ENCODE data around the gene CRACDL. TPM values are rescaled to one million over a fixed set of nuclear protein-coding genes. Genes with fewer than 3 reads are reported as not detected.

CRACDL gene
- total RNA-seq, 4 donors from 2014 or later = 5.2 to 10.6 (median 8.1) TPM

- intact Hi-C loops (cut with DNase I) = no loop called here
- Histone ChIP-seq H3K36me3 (no peaks in the 10 kb centered on the region), H3K27ac (no peak overlapping the region), H3K27me3 (no peaks in the 10 kb centered on the region), H3K4me1 (no peaks in the 10 kb centered on the region), H3K4me3 (replicated peaks in 1 of 3) (no peak overlapping the region), H3K9me3 (no peaks in the 10 kb centered on the region)
- 74 to 85% methylated on average over 4 to 5 of the region's 5 CpGs for WGBS, 2 donors
- TF ChIP-seq CTCF (IDR thresholded peaks at IDR 0.05) (no peak), POLR2A (IDR thresholded peaks at IDR 0.05) (no peak)
- no peak for DNase-seq
These were observed 107.1 kb downstream of the CRACDL start for GRCh38 chr2:98828793-98829371.

GRCh38 chr2:98828369-98828744 lies 107.7 kb downstream of the CRACDL start:
- no peak for DNase-seq
- TF ChIP-seq POLR2A (IDR thresholded peaks at IDR 0.05) (no peak), CTCF (IDR thresholded peaks at IDR 0.05) (no peak)
- Histone ChIP-seq H3K36me3 (no peaks in the 10 kb centered on the region), H3K4me3 (replicated peaks in 1 of 3) (no peak overlapping the region), H3K27ac (no peak overlapping the region), H3K4me1 (no peaks in the 10 kb centered on the region), H3K9me3 (no peaks in the 10 kb centered on the region), H3K27me3 (no peaks in the 10 kb centered on the region)
- intact Hi-C loops (cut with DNase I) = no loop called here
- 92 to 94% methylated on average over 7 of the region's 7 CpGs for WGBS, 2 donors

- H3K27ac ChIP-seq = no peak overlapping the region
- 85% methylated on average over 11 of the region's 11 CpGs for WGBS, 2 donors
- no peak for TF ChIP-seq POLR2A (IDR thresholded peaks at IDR 0.05)
- TF ChIP-seq CTCF (IDR thresholded peaks at IDR 0.05) = no peak
- no peaks in the 10 kb centered on the region for H3K36me3 ChIP-seq
- DNase-seq = no peak
- no peaks in the 10 kb centered on the region for H3K27me3 ChIP-seq
- peaks cover 0 to 5% of the 10 kb centered on the region in 2 donors for H3K4me1 ChIP-seq
- no peak overlapping the region for H3K4me3 ChIP-seq (replicated peaks in 1 of 3)
- H3K9me3 ChIP-seq = no peaks in the 10 kb centered on the region
- intact Hi-C loops (cut with DNase I) = no loop called here
These were observed 108.2 kb downstream of the CRACDL start for GRCh38 chr2:98827625-98828368.

GRCh38 chr2:98826856-98827255 lies 109.2 kb downstream of the CRACDL start:
- no peak for DNase-seq
- H3K27ac ChIP-seq = no peak overlapping the region
- H3K4me1 ChIP-seq = peaks cover 0 to 11% of the 10 kb centered on the region in 2 donors
- H3K36me3 ChIP-seq = no peaks in the 10 kb centered on the region
- TF ChIP-seq POLR2A (IDR thresholded peaks at IDR 0.05) (no peak), CTCF (IDR thresholded peaks at IDR 0.05) (no peak)
- WGBS, 2 donors = 94 to 95% methylated on average over 15 of the region's 15 CpGs
- H3K4me3 ChIP-seq (replicated peaks in 1 of 3) = no peak overlapping the region
- H3K27me3 ChIP-seq = no peaks in the 10 kb centered on the region
- intact Hi-C loops (cut with DNase I) = no loop called here
- no peaks in the 10 kb centered on the region for H3K9me3 ChIP-seq

- Histone ChIP-seq H3K4me3 (replicated peaks in 1 of 3) (no peak overlapping the region), H3K36me3 (no peaks in the 10 kb centered on the region), H3K4me1 (peaks cover 0 to 11% of the 10 kb centered on the region in 2 donors), H3K27ac (no peak overlapping the region), H3K9me3 (no peaks in the 10 kb centered on the region), H3K27me3 (no peaks in the 10 kb centered on the region)
- TF ChIP-seq POLR2A (IDR thresholded peaks at IDR 0.05) (no peak), CTCF (IDR thresholded peaks at IDR 0.05) (no peak)
- DNase-seq = no peak
- intact Hi-C loops (cut with DNase I) = no loop called here
- WGBS, 2 donors = 98 to 100% methylated on average over 6 of the region's 6 CpGs
These were observed 110.2 kb downstream of the CRACDL start for GRCh38 chr2:98825858-98826257.
